ENCODE data around the gene PTPRN2.

GRCh38 chr7:158094671-158095226 lies 492.9 kb downstream of the PTPRN2 start:
- TF ChIP-seq SP1 (IDR thresholded peaks at IDR 0.05) (no peak), LEF1 (IDR thresholded peaks at IDR 0.05; ENCODE audit: borderline replicate concordance) (no peak), FOXM1 (IDR thresholded peaks at IDR 0.05; ENCODE audit: borderline replicate concordance) (no peak), FOXA1 (IDR thresholded peaks at IDR 0.05) (no peak), ELF4 (IDR thresholded peaks at IDR 0.05) (no peak), NFRKB (IDR thresholded peaks at IDR 0.05) (no peak), HDGF (IDR thresholded peaks at IDR 0.05; ENCODE audit: borderline replicate concordance) (no peak), SUZ12 (IDR thresholded peaks at IDR 0.05) (no peak), TARDBP (IDR thresholded peaks at IDR 0.05) (no peak), L3MBTL2 (conservative IDR thresholded peaks at IDR 0.05) (no peak), BHLHE40 (IDR thresholded peaks at IDR 0.05; ENCODE audit: borderline replicate concordance) (no peak)
